Cardiac septum (tissue), 1 donor: ENCODE data around the gene MCTP2. TPM values are rescaled to one million over a fixed set of nuclear protein-coding genes. Genes with fewer than 3 reads are reported as not detected.
"Not testable (repeated sequence)": the region's sequence is repeated elsewhere in the genome, so short reads cannot be mapped to it uniquely, and the experiment has no call there.

ENCODE experiments used
- DNase-seq: peaks from one replicate; pipeline ENCODE4 v3.0.0-alpha.2; 2020; ENCODE audit warnings: low spot score
- intact Hi-C: fragments of 100-400 bp; cut with DNase I; formaldehyde crosslinking; loops from one replicate; pipeline ENCODE4 v1.14.0; 2022
- total RNA-seq: library from RNA; stranded (reverse); fragmentation: NEBNext Ultra II Directional; extraction: Animal tissue kit (Norgen Biotek cat#: 25700); gene quantifications from one replicate; pipeline ENCODE4 v1.2.1, GENCODE V29; 2021
- donor health status: DM: no; HTN: no; CAD: no.

MCTP2 gene
- total RNA-seq, 1 donor from 2014 or later, result 1.5 TPM

DNA sequence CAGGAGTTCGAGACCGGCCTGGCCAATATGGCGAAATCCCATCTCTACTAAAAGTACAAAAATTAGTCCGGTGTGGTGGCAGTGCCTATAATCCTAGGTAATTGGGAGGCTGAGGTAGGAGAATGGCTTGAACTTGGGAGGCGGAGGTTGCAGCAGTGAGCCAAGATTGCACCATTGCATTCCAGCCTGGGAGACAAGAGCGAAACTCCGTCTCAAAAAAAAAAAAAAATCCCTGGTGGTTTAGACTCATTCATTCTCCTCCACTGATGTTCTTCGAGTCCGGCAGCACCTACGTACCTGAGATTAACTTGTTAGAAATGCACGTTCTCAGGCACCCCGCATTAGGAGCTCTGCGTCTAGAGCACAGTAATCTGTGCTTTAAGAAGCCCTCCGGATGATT lies 3.7 kb downstream of the MCTP2 start:
- DNase-seq, result no peak

DNA sequence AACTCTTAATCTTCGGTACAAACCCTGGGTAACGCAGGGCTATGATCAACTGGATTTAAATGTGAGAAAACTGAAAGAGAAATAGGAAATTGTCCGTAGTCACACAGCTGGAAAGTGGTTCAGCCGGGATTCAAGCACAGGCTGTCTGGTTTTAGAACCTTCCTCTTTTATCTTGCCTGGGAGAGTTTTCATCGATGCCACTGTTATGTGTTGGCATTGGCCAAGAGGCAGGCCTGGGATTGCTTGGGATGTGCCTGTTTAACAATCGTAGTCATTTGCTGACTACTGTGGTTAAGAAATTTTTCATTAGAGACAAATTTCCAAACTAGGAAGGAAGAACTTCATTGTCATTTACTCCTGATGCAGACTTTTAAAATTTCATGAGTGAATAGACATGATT lies 4.3 kb downstream of the MCTP2 start:
- intact Hi-C loops, result no loop called here
- no peak for DNase-seq

More for the DNA sequence above, 3.7 kb downstream of the MCTP2 start:
- intact Hi-C loops, result no loop called here

DNA sequence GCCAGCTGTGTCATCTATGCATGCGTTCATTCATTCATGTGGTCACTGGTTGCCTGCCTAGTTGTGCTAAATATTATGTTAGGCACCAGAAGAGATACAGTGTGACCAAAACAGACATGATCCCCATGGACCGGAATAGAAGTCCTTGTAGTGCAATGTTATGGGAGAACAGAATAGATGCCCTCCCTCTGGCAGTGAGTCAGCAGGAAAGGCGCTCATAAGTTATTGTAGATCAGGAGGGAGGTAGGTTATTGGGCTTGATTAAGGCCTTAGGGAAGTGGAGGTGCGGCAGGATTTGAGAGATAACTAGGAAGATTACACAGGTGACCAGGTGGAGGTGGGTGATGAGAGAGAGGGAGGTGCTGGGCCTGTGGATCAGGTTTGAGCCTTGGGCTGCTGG lies 5.2 kb downstream of the MCTP2 start:
- no peak for DNase-seq
- intact Hi-C loops, result no loop called here

DNA sequence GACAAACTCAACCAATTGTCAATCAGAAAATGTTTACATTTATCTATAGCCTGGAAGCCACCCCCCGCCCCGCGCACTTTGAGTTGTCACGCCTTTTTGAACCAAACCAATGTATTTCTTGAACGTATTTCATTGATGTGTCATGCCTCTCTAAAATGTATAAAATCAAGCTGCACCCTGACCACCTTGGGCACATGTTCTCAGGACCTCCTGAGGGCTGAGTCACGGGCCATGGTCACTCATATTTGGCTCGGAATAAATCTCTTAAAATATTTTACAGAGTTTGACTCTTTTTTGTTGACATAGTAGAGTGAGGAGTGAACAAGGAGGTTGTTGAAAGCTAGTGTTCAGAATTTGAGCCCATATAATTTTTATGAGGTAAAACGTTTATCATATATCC lies 6.5 kb downstream of the MCTP2 start:
- intact Hi-C loops, result no loop called here
- DNase-seq, result no peak

DNA sequence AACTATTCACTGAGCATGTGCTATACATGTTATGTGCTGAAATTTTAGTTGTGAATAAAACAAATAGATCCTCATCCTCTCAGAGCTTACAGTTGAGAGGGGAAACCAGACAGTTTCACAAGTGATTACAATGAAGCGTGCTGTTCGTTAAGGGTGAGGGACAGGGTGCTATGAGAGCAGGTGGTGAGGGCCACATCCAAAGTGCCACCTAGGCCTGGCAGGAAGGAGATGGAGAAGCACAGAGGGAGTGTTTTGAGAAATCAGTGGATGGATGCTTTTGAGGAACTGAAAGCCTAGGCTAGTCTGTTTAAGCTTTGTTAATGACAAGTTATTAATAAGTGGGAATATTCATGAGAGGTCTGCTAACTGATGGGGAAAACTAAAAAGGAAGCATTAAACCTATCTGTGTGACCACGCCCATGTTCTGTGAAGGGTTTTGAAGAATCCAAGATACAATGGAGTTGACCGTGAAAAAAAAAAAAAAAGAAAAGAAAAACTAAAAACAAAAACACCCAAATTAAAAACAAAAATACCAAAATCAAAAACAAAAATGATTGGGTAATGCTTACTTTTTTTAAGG lies 7.3 kb downstream of the MCTP2 start:
- no peak for DNase-seq
- intact Hi-C loops, result no loop called here

DNA sequence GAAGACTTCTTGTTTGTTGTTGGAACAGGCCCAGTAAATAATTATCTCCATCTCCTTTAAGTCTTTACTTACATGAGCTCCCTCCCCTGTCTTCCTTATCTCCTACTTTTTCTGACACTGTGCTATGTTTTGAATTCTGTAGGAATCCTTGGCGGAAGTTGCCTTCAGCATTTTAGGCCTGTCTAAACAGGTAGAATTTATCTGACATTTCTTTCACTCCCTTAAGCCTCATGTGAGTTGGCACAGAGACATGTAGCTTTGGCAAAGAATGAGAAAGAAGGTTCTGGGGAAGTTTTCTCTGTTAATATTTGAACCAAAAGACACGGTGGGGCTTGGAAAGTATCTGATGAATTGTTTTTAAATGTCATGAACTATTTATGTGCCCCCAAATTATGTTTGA lies 8.1 kb downstream of the MCTP2 start:
- DNase-seq, result no peak
- intact Hi-C loops, result no loop called here

DNA sequence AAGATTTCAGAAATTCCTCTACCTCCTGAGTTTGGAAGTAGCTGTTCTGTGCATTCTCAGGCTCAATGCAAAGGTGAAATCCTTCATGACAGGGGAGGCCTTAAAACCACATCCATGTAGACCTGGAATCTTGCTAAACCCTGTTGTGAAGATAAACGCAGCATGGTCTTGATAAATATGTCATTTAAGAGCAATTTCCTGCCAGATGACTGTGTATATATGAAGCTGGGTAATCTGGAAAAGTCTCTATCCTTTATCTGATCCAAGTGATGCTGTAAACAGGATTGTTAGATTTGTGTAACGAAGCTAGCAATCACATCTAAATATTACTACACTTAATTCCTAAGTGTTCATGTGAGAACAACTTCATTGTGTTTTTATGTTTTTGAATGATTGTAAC lies 9.1 kb downstream of the MCTP2 start:
- intact Hi-C loops, result no loop called here

DNA sequence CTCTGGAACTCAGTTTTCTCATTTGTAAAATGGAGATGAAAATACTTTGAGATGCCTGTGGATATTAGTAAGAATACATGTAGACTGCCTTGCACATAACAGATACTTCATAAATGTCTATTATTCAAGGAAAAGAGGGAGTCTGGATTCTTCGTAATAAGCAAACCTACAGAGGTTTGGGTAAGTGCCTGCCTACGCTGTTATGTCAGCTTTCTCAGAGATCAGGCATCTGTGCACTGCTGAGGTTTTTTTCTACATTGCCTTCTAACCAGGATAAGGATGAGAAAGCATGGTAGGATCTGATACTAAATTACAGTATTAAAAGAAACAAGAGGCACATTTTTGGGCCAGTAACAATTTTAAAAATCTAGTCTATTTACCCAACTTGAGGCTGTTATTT lies 10.9 kb downstream of the MCTP2 start:
- DNase-seq, result no peak
- intact Hi-C loops, result no loop called here

More for the DNA sequence above, 9.1 kb downstream of the MCTP2 start:
- DNase-seq, result no peak

DNA sequence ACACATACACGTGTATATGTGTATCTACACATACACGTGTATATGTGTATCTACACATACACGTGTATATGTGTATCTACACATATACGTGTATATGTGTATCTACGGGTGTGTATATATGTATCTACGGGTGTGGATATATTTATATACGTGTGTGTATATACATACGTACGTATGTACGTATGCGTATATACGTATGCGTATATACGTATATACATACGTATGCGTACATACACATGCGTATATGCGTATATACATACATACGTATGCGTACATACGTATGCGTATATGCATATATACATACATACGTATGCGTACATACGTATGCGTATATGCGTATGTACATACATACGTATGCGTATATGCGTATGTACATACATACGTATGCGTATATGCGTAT lies 11.6 kb downstream of the MCTP2 start:
- DNase-seq, intact Hi-C loops: not testable (repeated sequence)

DNA sequence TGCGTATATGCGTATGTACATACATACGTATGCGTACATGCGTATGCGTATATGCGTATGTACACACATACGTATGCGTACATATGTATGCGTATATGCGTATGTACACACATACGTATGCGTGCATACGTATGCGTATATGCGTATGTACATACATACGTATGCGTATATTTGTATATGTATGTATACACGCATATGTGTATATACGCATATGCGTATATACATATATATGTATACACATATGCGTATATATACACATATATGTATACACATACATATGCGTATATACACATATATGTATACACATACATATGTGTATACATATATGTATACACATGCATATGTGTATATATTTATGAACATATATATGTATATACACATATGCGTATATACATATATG lies 12.1 kb downstream of the MCTP2 start:
- intact Hi-C loops, result no loop called here
- no peak for DNase-seq

DNA sequence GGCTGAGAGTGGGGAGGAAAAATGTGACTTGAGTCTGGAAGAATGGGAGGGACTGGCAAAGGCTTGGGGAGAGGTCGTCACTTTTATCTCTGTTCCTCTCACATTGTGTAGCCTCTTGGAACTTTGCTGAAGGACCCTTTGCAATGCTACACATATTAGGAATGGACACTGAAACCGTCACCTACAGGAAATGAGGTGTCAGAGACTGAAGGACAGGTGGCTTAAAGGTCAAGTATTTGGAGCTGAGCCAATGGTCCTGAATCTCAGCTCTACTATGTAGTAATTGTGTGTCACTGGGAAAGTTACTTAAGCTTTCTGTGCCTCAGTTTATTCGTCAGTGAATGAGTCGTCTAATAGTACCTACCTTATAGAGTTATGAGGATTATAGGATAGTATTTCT lies 14.7 kb downstream of the MCTP2 start:
- DNase-seq, result no peak
- intact Hi-C loops, result no loop called here

DNA sequence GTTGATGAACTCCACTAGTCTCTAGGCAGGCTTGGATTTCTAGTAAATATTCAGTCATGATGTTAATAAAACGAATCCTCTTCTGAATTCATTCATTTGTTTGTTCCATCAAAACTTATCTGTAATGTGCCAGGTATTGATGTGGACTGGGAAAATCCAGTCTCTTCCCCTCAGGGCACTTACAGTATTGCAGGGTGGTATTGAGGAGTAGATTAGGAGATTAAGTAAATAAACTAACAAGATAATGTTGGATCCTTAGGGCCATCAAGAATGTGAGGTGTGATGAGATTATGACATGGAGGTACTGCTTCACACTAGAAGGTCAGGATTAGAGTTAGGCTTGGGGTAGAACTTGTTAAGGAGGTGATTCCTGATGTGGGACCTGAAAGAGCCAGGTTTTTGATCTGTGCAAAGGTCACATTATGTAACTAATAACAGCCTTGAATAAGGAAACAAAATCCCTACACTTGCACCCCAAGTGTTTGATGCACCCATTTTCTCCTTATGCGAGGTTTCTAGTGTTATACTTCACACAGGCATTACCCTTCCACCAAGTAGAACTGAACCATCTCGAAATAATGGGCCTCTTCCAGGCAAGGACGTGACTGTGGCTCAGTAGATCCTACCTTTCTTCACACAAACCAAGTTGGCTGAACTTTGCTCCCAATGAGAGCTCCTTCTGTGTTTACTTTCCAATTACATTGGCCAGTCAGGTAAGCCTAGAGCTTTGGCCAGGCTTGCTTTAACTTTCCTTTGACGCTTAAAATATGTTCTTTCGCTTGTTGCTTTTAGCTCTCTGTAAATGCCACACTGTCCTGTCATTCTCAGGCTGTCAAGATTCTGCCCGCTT lies 16.7 kb downstream of the MCTP2 start:
- intact Hi-C loops, result no loop called here
- DNase-seq, result no peak

DNA sequence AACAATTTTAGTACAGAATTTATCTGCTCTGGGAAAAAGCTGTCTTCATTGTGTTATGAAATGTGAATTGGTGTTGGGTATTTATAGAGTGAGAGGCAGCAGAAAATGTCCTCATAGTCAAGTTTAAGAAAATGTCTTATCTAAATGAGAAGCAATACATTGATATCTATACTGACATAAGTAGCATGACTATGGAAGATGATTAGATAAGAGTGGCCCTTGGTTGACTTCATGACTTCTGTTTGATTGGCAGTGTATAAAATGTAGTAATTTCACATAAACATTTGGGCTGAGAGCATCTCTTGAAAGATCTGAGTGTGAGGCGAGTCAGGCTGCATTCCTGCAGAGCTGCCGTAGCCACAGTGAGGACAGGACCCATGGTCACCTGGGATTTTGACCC lies 19.4 kb downstream of the MCTP2 start:
- no peak for DNase-seq
- intact Hi-C loops, result no loop called here

DNA sequence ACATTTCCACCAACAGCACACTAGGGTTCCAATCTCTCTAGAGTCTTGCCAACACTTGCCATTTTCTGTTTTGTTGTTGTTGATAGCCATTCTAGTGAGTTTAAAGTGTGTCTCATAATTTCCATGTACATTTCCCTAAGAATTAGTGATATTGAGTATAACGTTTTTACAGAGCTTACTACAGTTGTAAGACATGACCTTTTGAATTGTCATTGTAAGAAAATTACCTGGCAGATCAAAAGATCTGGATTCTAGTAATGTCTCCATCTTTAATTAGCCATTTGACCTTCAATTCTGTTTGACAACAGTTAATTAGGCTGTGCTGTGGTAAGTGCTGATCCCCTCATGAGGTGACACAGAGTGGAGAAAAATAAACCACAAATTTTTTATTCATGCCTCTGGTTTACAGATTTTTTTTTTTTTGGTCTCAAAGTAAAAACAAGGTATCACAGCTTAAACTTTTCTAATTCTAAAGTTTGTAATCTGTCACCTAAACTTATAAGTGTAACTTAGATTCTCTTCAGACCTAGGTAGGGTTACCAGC lies 20.9 kb downstream of the MCTP2 start:
- DNase-seq, result no peak
- intact Hi-C loops, result no loop called here

DNA sequence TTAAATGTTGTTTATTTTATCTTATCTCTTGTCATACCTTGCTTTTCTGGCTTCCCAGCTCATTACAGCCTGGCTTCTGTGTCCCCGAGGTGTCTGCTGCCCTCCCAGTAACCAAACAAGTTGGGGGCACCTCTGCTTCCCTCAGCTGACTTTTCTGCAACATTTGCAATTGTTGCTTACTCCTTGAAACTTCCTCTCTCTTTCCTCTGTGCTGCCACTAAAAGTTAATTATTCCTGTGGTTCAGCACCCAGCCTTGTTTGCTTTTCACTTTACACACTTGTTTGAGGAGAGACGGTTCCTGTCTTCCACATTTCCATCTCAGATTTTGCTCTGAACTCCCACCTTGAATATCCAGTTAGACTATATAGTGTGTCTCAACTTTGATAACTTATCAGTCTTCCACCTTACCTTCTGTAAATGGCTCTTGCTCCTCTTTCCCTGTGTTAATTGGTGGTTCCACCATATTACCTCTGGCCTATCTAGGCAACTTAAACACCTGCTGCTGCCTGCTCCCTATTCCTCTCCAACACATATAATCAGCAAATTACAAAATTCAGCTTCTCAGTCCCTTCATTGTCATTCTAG lies 21.6 kb downstream of the MCTP2 start:
- intact Hi-C loops, result no loop called here
- no peak for DNase-seq

DNA sequence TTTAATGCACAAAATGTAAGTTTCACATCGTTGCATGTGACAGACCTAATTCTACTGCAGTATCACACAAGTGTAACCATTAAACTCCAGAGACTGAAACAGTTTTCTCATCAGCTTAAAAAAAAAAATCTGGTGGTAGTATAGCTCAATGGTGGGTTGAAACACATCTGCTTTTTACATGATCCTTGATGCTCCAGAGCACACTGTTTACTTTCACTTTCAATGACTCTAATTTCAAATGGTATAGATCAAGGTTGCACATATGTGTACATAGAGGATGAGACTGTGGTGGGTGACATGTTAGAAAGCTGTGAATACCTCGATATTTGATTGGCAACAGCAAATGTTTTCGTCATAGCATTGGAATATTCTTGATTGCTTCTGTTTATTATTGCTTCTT lies 22.4 kb downstream of the MCTP2 start:
- intact Hi-C loops, result no loop called here
- DNase-seq, result no peak

DNA sequence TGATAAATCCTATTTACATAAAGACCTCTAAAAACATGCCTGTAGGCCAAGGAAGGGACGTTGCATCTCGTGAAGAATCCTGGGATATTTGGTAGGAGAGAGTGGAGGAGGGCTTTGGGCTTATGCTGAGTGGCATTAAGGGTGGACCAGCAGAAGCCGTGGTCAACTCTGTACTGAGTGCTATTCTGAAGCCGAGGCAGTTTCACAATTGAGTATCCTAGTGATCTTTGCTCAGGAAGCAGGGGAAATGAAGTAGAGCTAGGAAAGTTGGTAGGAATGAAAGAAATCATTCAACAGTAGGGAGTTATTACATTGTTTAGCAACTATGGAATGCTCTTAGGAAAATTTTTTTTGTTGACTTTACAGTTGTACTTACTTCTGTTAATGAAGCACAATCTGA lies 24.2 kb downstream of the MCTP2 start:
- intact Hi-C loops, result no loop called here
- DNase-seq, result no peak

DNA sequence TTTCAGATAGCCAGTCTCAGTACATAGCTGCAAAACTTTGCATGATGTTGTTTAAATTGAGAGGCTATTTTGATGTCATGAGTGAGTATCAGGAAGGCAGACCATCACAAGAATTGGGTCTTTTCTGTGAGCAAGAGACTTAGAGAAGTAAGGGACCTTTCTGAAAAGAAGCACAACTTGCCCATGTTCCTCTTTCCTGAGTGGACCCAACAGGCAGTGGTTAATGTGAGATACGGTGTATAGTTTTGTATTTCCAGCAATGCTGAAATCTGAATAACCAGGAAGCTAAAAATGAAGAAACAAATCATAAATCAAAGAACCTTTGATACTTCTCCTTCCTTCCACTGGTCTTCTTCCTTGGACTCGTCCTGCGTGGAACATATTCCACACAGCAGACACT lies 25.1 kb downstream of the MCTP2 start:
- intact Hi-C loops, result no loop called here
- no peak for DNase-seq

DNA sequence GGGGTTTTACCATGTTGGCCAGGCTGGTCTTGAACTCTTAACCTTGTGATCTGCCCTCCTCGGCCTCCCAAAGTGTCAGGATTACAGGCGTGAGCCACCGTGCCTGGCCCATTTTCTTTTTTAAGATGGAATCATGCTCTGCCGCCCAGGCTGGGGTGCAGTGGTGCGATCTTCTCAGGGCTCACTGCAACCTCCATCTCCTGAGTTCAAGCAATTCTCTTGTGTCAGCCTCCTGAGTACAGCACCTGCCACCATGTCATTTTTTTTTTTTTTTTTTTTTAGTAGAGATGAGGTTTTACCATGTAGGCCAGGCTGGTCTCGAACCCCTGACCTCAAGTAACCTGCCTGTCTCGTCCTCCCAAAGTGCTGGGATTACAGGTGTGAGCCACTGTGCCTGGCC lies 26.4 kb downstream of the MCTP2 start:
- DNase-seq, intact Hi-C loops: not testable (repeated sequence)

DNA sequence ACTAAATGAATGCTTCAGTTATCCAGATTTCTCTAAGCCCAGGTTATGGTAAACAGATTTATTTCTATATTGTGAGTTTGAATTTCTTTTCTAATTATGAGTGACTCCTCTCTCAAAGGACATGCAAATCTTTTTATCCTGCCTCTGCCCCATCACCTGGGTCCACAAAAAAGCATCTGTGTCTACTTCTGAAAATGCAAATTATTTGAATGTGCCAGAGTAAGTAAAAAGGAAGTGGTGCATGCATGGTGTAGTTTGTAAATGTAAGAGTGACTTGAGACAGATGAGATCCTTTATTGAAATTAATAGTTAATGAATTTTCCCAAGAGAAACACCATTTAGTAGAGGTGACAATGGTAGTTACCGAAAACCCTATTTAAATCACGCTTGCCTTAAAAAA lies 26.9 kb downstream of the MCTP2 start:
- DNase-seq, result no peak
- intact Hi-C loops, result no loop called here
